Loucy (cell line): ENCODE results near the gene ZCCHC14.

ENCODE experiments used
- H2AFZ ChIP-seq: fragments of 200-600 bp; sonication (generic); 2 replicates; pipeline ENCODE4 v1.6.0; 2016; ENCODE audit warnings: antibody characterized with exemption, mild to moderate bottlenecking, low read length, moderate library complexity
- H3F3A ChIP-seq: fragments of 200-600 bp; 2 replicates; pipeline ENCODE4 v1.6.0; 2016; ENCODE audit warnings: antibody characterized with exemption, low read depth, mild to moderate bottlenecking
- H3K27me3 ChIP-seq: fragments of 200-600 bp; sonication (generic); 2 replicates; pipeline ENCODE4 v1.6.1; 2014; ENCODE audit warnings: low read length, mild to moderate bottlenecking; ENCODE audit not compliant: insufficient read depth, poor library complexity, severe bottlenecking
- H3K36me3 ChIP-seq: fragments of 200-600 bp; sonication (generic); 2 replicates; pipeline ENCODE4 v1.6.1; 2016; ENCODE audit warnings: low read length; ENCODE audit not compliant: insufficient read depth
- H3K4me1 ChIP-seq: fragments of 200-600 bp; sonication (generic); 2 replicates; pipeline ENCODE4 v1.5.1; 2014; ENCODE audit warnings: low read length, mild to moderate bottlenecking; ENCODE audit not compliant: insufficient read depth, poor library complexity, severe bottlenecking
- H3K4me2 ChIP-seq: fragments of 200-600 bp; sonication (generic); 2 replicates; pipeline ENCODE4 v1.6.0; 2014; ENCODE audit warnings: antibody characterized with exemption, low read length, low read depth, mild to moderate bottlenecking; ENCODE audit not compliant: poor library complexity, severe bottlenecking
- H3K4me3 ChIP-seq: fragments of 200-600 bp; sonication (generic); 2 replicates; pipeline ENCODE4 v1.5.1; 2014; ENCODE audit warnings: low read length, mild to moderate bottlenecking, mixed read lengths; ENCODE audit not compliant: poor library complexity, severe bottlenecking
- H3K79me2 ChIP-seq: fragments of 200-600 bp; sonication (generic); 2 replicates; pipeline ENCODE4 v1.6.1; 2014; ENCODE audit warnings: low read length; ENCODE audit not compliant: insufficient read depth
- H3K9ac ChIP-seq: fragments of 200-600 bp; sonication (generic); 2 replicates; pipeline ENCODE4 v1.6.0; 2014; ENCODE audit warnings: mild to moderate bottlenecking, low read depth, low read length, moderate library complexity; ENCODE audit not compliant: poor library complexity, severe bottlenecking
- H3K9me2 ChIP-seq: fragments of 200-600 bp; sonication (generic); replicated peaks from 2 replicates; pipeline ENCODE4 v1.6.1; 2016; ENCODE audit warnings: low read depth, low read length, mixed read lengths
- H3K9me3 ChIP-seq: fragments of 200-600 bp; sonication (generic); 2 replicates; pipeline ENCODE4 v1.6.1; 2014; ENCODE audit warnings: mild to moderate bottlenecking, antibody characterized with exemption, low read length, low read depth; ENCODE audit not compliant: insufficient read depth
- H4K20me1 ChIP-seq: fragments of 200-600 bp; sonication (generic); 2 replicates; pipeline ENCODE4 v1.6.0; 2014; ENCODE audit warnings: antibody characterized with exemption, low read length, mild to moderate bottlenecking; ENCODE audit not compliant: insufficient read depth, poor library complexity, severe bottlenecking
- CTCF ChIP-seq: fragments of 200-600 bp; sonication (generic); conservative IDR thresholded peaks from 2 replicates; pipeline ENCODE4 v1.5.1; 2014; ENCODE audit warnings: mild to moderate bottlenecking, antibody characterized with exemption, low read length
- EZH2phosphoT487 ChIP-seq: fragments of 200-600 bp; IDR thresholded peaks from 2 replicates; pipeline ENCODE4 v1.6.1; 2018; ENCODE audit warnings: antibody characterized with exemption, mild to moderate bottlenecking, moderate library complexity, borderline replicate concordance

Gene ZCCHC14

GRCh38 chr16:87360862-87361610 is 131.8 kb downstream of the ZCCHC14 start:
- no peak overlapping the region for H3K4me3 ChIP-seq
- H4K20me1 ChIP-seq, result no peaks in the 10 kb centered on the region
- H3K27me3 ChIP-seq, result no peaks in the 10 kb centered on the region
- no peaks in the 10 kb centered on the region for H3K4me1 ChIP-seq
- H3K9me2 ChIP-seq, result no peaks in the 10 kb centered on the region
- TF ChIP-seq EZH2phosphoT487 (no peak), CTCF (no peak)
- no peak overlapping the region for H2AFZ ChIP-seq
- no peaks in the 10 kb centered on the region for H3K9me3 ChIP-seq
- H3K9ac ChIP-seq, result no peak overlapping the region
- H3F3A ChIP-seq, result no peaks in the 10 kb centered on the region
- no peaks in the 10 kb centered on the region for H3K79me2 ChIP-seq
- H3K36me3 ChIP-seq, result peaks cover 45% of the 10 kb centered on the region; the same call in 1 of the 2 replicates
- H3K4me2 ChIP-seq, result no peak overlapping the region

GRCh38 chr16:87359121-87359520 is 133.7 kb downstream of the ZCCHC14 start:
- Histone ChIP-seq H2AFZ (no peak overlapping the region), H3K9ac (no peak overlapping the region), H3K9me2 (no peaks in the 10 kb centered on the region), H3K79me2 (no peaks in the 10 kb centered on the region), H3K4me2 (no peak overlapping the region), H3K27me3 (no peaks in the 10 kb centered on the region), H3K4me1 (no peaks in the 10 kb centered on the region), H3F3A (no peaks in the 10 kb centered on the region), H3K36me3 (peaks cover 45% of the 10 kb centered on the region; the same call in 1 of the 2 replicates), H3K4me3 (no peak overlapping the region), H3K9me3 (no peaks in the 10 kb centered on the region), H4K20me1 (no peaks in the 10 kb centered on the region)
- TF ChIP-seq CTCF, result no peak
- TF ChIP-seq EZH2phosphoT487, result no peak

DNA sequence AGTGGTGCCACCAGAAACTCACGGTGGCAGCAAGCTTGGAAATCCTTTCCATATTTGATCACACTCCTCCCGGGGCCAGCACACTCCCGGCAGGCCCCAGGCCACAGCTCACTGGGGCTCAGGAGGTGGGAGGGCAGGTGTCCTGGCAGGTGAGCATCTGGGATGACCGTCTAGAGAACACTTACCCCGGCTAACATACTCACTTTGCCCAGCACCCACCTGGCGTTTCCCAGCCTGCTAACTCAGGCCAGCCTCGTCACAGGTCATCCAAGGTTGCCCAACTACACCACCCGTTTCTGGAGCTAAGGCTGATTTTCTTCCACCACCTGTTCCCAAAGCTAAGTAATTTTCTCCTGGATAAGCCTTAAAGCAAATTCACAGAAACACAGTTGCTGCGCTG is 134.1 kb downstream of the ZCCHC14 start:
- H3K79me2 ChIP-seq, result no peaks in the 10 kb centered on the region
- no peaks in the 10 kb centered on the region for H3F3A ChIP-seq
- no peak overlapping the region for H3K4me2 ChIP-seq
- no peaks in the 10 kb centered on the region for H3K9me2 ChIP-seq
- no peak overlapping the region for H3K9ac ChIP-seq
- H3K4me1 ChIP-seq, result no peaks in the 10 kb centered on the region
- peaks cover 45% of the 10 kb centered on the region; the same call in 1 of the 2 replicates for H3K36me3 ChIP-seq
- H3K4me3 ChIP-seq, result no peak overlapping the region
- no peak overlapping the region for H2AFZ ChIP-seq
- no peaks in the 10 kb centered on the region for H3K9me3 ChIP-seq
- H3K27me3 ChIP-seq, result no peaks in the 10 kb centered on the region
- no peaks in the 10 kb centered on the region for H4K20me1 ChIP-seq
- TF ChIP-seq CTCF, result no peak
- TF ChIP-seq EZH2phosphoT487, result no peak
